CD4-positive, alpha-beta T cell (primary cell): ENCODE measurements around the gene LTC4S. TPM values are rescaled to one million over a fixed set of nuclear protein-coding genes. Genes with fewer than 3 reads are reported as not detected.
A peak's percentile ranks its signal among the peaks of the same experiment; 100 is the strongest.

Experiments
- ATAC-seq: fragments of 200-7000 bp; cut with Tn5 transposase; one replicate; pipeline ENCODE4 v1.10.0; 2022; ENCODE audit warnings: mild to moderate bottlenecking; ENCODE audit not compliant: poor library complexity
- CTCF ChIA-PET: fragments of 350-600 bp; sonication (Branson Sonifier 250); formaldehyde crosslinking; loops from one replicate; lab custom pipeline; 2021; ENCODE audit warnings: antibody characterized with exemption, inconsistent platforms; lab: Charles Lee
- POLR2A ChIA-PET: fragments of 350-600 bp; sonication (Branson Sonifier 250); formaldehyde crosslinking; loops from one replicate; lab custom pipeline; 2021; ENCODE audit warnings: antibody characterized with exemption, inconsistent platforms; lab: Charles Lee
- DNase-seq, 14 experiments: peaks; one replicate each; pipeline ENCODE4 v3.0.0-alpha.2; 2013 to 2020; ENCODE audit warnings: mixed read lengths in 2 of 14
- H3K27ac ChIP-seq, 2 donors: one replicate each; pipeline versions ENCODE4 v1.5.1 to v1.7.0; 2013; ENCODE audit warnings: low read length in 2 of 2, low read depth in 1 of 2, mild to moderate bottlenecking in 1 of 2
- H3K27me3 ChIP-seq, 2 experiments: 1 replicate in 1 of 2; 2 replicates in 1 of 2; pipeline versions ENCODE4 v1.6.1 to v1.7.0; 2013; ENCODE audit warnings: low read length in 2 of 2, control low read depth in 1 of 2, mild to moderate bottlenecking in 1 of 2, moderate library complexity in 1 of 2; ENCODE audit not compliant: insufficient read depth in 2 of 2, control insufficient read depth in 1 of 2
- H3K36me3 ChIP-seq: one replicate; pipeline ENCODE4 v1.6.1; 2013; ENCODE audit warnings: low read length, control low read depth; ENCODE audit not compliant: insufficient read depth
- H3K4me1 ChIP-seq: one replicate; pipeline ENCODE4 v1.6.1; 2013; ENCODE audit warnings: low read length, control low read depth; ENCODE audit not compliant: insufficient read depth
- H3K4me3 ChIP-seq: one replicate; pipeline ENCODE4 v1.5.1; 2013; ENCODE audit warnings: mild to moderate bottlenecking, low read length, moderate library complexity
- H3K9me3 ChIP-seq, 2 experiments: 1 replicate in 1 of 2; 2 replicates in 1 of 2; pipeline versions ENCODE4 v1.6.1 to v1.7.0; 2013; ENCODE audit warnings: low read length in 2 of 2, mild to moderate bottlenecking in 2 of 2, control low read depth in 1 of 2, moderate library complexity in 1 of 2; ENCODE audit not compliant: control insufficient read depth in 1 of 2, insufficient read depth in 1 of 2
- H3K27ac Mint-ChIP-seq: one replicate; pipeline ENCODE4 v1.8.0; 2020; ENCODE audit warnings: mixed read lengths
- H3K27me3 Mint-ChIP-seq: one replicate; pipeline ENCODE4 v1.8.0; 2021; ENCODE audit warnings: mixed read lengths
- H3K36me3 Mint-ChIP-seq: one replicate; pipeline ENCODE4 v1.8.0; 2021; ENCODE audit warnings: low read depth, mixed read lengths
- H3K4me1 Mint-ChIP-seq: one replicate; pipeline ENCODE4 v1.8.0; 2021; ENCODE audit warnings: low read depth, mixed read lengths
- H3K4me3 Mint-ChIP-seq: one replicate; pipeline ENCODE4 v1.8.0; 2020; ENCODE audit warnings: mild to moderate bottlenecking, mixed read lengths
- H3K9me3 Mint-ChIP-seq: one replicate; pipeline ENCODE4 v1.8.0; 2020; ENCODE audit warnings: mixed read lengths
- intact Hi-C, 2 experiments: fragments of 100-400 bp; cut with DNase I in 1 of 2; cut with micrococcal nuclease in 1 of 2; formaldehyde crosslinking; loops; one replicate each; pipeline versions ENCODE4 v1.15.1 to v1.9.0; 2023 to 2025; cut with DNase I, micrococcal nuclease
- total RNA-seq, 174 experiments: library from RNA in 2 of 174; stranded (reverse) in 2 of 174; gene quantifications; one replicate each; pipeline ENCODE4 v1.2.3 and lab custom pipeline; 2021 to 2026
- TF ChIP-seq, protein P1 (sequence below): fragments of 200-600 bp; IDR thresholded peaks from one replicate; pipeline ENCODE4 v1.8.0; 2022; ENCODE audit warnings: antibody characterized with exemption, mild to moderate bottlenecking

LTC4S gene
- total RNA-seq, 2 experiments from 2014 or later = 3.6 to 4.2 TPM

DNA sequence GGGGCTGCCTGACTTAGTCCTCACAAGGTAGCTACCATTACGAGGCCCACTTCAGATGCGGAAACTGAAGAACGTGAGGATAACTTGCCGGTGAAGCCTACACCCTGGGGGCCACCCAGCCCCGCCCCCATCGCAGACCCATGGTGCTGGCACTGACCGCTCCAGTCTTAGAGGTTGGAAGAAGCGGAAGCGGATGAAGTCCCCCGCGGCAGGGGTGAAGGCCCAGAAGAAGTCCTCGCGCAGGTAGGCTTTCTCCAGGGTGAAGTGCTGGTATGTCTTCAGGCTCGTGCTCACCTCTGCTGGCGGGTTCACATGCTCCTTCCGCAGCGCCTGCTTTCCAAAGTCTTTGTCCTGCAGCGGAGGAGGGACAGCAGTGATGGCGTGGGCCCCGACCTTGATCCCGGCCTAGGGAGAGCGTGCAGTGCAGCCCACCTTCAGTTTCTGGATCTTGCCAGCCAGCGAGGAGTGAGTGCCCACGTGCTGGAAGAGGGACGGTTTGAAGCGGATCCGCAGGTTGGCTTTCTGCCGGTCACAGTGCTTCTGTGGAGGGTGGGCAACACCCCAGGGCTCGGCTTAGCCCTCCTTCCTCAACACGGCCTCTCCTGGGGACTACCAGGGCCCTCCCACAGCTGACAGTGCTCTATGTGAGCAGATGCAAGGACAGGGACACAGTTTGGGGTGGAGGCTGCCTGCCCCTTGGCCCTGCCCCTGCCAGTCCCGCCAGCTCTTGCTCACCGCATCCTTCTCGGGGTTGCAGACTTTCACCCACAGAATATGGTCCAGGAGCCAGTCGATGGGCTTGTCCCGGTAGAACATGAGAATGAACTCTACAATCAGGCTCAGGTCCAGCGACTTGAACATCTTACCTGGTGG lies 5.2 kb downstream of the LTC4S start:
- Mint-ChIP-seq H3K27me3 (no peaks in the 10 kb centered on the region), H3K4me3 (peak overlapping the region; percentile 34), H3K9me3 (no peaks in the 10 kb centered on the region), H3K4me1 (peaks cover 42% of the 10 kb centered on the region), H3K27ac (no peak overlapping the region), H3K36me3 (peaks cover 27% of the 10 kb centered on the region)
- TF ChIP-seq, protein P1, sequence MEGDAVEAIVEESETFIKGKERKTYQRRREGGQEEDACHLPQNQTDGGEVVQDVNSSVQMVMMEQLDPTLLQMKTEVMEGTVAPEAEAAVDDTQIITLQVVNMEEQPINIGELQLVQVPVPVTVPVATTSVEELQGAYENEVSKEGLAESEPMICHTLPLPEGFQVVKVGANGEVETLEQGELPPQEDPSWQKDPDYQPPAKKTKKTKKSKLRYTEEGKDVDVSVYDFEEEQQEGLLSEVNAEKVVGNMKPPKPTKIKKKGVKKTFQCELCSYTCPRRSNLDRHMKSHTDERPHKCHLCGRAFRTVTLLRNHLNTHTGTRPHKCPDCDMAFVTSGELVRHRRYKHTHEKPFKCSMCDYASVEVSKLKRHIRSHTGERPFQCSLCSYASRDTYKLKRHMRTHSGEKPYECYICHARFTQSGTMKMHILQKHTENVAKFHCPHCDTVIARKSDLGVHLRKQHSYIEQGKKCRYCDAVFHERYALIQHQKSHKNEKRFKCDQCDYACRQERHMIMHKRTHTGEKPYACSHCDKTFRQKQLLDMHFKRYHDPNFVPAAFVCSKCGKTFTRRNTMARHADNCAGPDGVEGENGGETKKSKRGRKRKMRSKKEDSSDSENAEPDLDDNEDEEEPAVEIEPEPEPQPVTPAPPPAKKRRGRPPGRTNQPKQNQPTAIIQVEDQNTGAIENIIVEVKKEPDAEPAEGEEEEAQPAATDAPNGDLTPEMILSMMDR = no peak
- ChIA-PET CTCF (no interaction called here), POLR2A (no interaction called here)
- peaks cover 52% of the 10 kb centered on the region for H3K4me1 ChIP-seq
- H3K27me3 ChIP-seq = no peaks in the 10 kb centered on the region
- intact Hi-C loops = no loop called here
- H3K9me3 ChIP-seq = no peaks in the 10 kb centered on the region
- ATAC-seq (no peak), DNase-seq (no peak)
- H3K4me3 ChIP-seq = no peak overlapping the region
- no peak overlapping the region for H3K27ac ChIP-seq
- H3K36me3 ChIP-seq = peaks cover 28% of the 10 kb centered on the region

DNA sequence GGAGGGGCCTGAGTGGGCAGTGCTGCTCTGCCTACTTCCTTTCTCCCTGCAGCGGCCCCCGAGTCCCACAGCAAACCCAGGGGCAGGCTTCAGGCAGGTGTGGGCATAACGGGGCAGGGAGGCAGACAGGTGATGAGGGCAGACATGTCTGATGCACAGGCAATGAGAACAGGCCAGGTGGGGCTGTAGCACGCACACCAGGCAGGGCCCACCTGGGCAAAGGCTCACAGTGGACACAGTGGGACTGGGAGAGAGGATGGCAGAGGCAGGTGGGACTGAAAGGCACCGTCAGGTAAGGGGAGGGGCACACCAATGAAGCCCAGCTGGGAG lies 5.8 kb downstream of the LTC4S start:
- H3K4me1 ChIP-seq = peaks cover 52% of the 10 kb centered on the region
- Mint-ChIP-seq H3K27ac (no peak overlapping the region), H3K4me3 (peak overlapping the region; percentile 34)

DNA sequence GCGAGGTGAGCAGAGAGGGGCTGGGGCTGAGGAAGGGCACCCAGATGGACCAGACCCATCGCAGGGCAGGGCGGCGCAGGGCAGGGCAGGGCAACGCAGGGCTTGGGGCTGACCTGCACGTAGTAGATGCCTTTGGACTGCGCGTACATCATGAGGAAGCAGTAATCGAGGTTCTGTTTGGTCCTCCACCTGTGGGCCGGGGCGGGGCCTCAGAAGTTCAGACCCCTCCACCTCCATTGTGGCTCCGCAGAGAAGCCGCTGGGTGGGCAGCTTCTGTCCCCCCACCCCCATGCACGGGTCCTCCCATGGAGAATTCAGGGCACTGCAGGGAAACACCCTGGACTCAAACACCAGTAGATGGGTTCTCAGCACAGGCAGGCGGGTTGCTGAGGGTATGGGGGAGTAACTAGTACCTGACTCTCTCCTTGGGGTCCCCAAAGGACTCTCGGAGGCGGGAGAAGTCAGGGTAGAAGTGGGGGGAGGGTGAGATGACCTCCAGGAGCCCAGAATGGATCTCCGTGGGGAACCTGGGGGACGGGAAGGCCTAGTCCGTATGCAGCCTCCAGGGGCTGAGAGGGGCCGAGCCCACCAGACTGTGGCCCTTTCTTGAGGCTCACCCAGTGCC lies 6.4 kb downstream of the LTC4S start:
- intact Hi-C loops = loop anchor here (2.0 to 10.0 kb wide), 5 partner anchors 55 to 495 kb away; partner anchors contain the start of genes MAPK9 (in 1 of the 2) and MRNIP (in 1 of the 2)

More for the DNA sequence above, 5.8 kb downstream of the LTC4S start:
- H3K4me3 ChIP-seq = no peak overlapping the region
- H3K36me3 Mint-ChIP-seq = peaks cover 27% of the 10 kb centered on the region
- no peaks in the 10 kb centered on the region for H3K9me3 Mint-ChIP-seq
- no peaks in the 10 kb centered on the region for H3K9me3 ChIP-seq
- no peaks in the 10 kb centered on the region for H3K27me3 ChIP-seq
- DNase-seq (no peak), ATAC-seq (no peak)
- H3K4me1 Mint-ChIP-seq = peaks cover 42% of the 10 kb centered on the region
- peaks cover 28% of the 10 kb centered on the region for H3K36me3 ChIP-seq
- TF ChIP-seq, protein P1 = no peak
- intact Hi-C loops = no loop called here
- no peaks in the 10 kb centered on the region for H3K27me3 Mint-ChIP-seq
- ChIA-PET POLR2A (no interaction called here), CTCF (no interaction called here)
- H3K27ac ChIP-seq = no peak overlapping the region

More for the DNA sequence above, 6.4 kb downstream of the LTC4S start:
- Histone ChIP-seq H3K4me3 (no peak overlapping the region), H3K36me3 (peaks cover 28% of the 10 kb centered on the region), H3K9me3 (no peaks in the 10 kb centered on the region), H3K27me3 (no peaks in the 10 kb centered on the region), H3K27ac (no peak overlapping the region), H3K4me1 (peaks cover 52% of the 10 kb centered on the region)
- peaks cover 42% of the 10 kb centered on the region for H3K4me1 Mint-ChIP-seq
- ATAC-seq = no peak
- no peak for DNase-seq
- H3K4me3 Mint-ChIP-seq = no peak overlapping the region
- H3K36me3 Mint-ChIP-seq = peaks cover 30% of the 10 kb centered on the region
- ChIA-PET CTCF (no interaction called here), POLR2A (no interaction called here)
- H3K27me3 Mint-ChIP-seq = no peaks in the 10 kb centered on the region
- no peaks in the 10 kb centered on the region for H3K9me3 Mint-ChIP-seq
- H3K27ac Mint-ChIP-seq = no peak overlapping the region
- TF ChIP-seq, protein P1 = no peak
